K562 (cell line): ENCODE results near the gene COX5A. TPM values are rescaled to one million over a fixed set of nuclear protein-coding genes. Genes with fewer than 3 reads are reported as not detected.

ENCODE experiments used
- CEBPG ChIP-seq, 3 experiments: fragments of 200-800 bp in 1 of 3; sonication (Bioruptor generic) in 1 of 3; sonication (generic) in 1 of 3; formaldehyde crosslinking in 1 of 3; IDR thresholded peaks in 2 of 3; conservative IDR thresholded peaks in 1 of 3; 2 replicates each; pipeline versions ENCODE4 v1.6.1 to v1.8.0; 2016 to 2022; ENCODE audit warnings: missing compliant biosample characterization in 2 of 3, missing genetic modification characterization in 2 of 3, mild to moderate bottlenecking in 1 of 3, missing genetic modification reagents in 1 of 3
- ESRRA ChIP-seq: fragments of 450-650 bp; IDR thresholded peaks from 2 replicates; pipeline ENCODE4 v1.6.1; 2014; ENCODE audit warnings: low read depth, mild to moderate bottlenecking, moderate library complexity, borderline replicate concordance
- GABPA ChIP-seq: fragments of 200-800 bp; sonication (Bioruptor generic); conservative IDR thresholded peaks from 2 replicates; pipeline ENCODE4 v1.6.1; 2016; ENCODE audit warnings: low read depth, missing genetic modification characterization, missing compliant biosample characterization
- HDAC3 ChIP-seq: fragments of 450-650 bp; IDR thresholded peaks from 2 replicates; pipeline ENCODE4 v1.6.1; 2018; ENCODE audit warnings: borderline replicate concordance, mild to moderate bottlenecking, moderate library complexity; ENCODE audit not compliant: partially characterized antibody
- PML ChIP-seq: IDR thresholded peaks from 2 replicates; pipeline ENCODE4 v1.6.1; 2012; ENCODE audit warnings: low read length, inconsistent platforms
- polyA plus RNA-seq, 8 experiments: library from polyadenylated mRNA; depleted of rRNA in 4 of 8; stranded (reverse) in 5 of 8; unstranded in 3 of 8; fragments of >200 nt; fragmentation: Nextera tagmentation in 2 of 8; fragmentation: Illumina TruSeq in 1 of 8; extraction: Ambion mirVana in 2 of 8; extraction: Trizol in 1 of 8; gene quantifications; 2 replicates each; pipeline versions ENCODE4 v1.2.1 to v1.2.3, GENCODE V29; 2011 to 2014; ENCODE audit warnings: inconsistent platforms in 1 of 8, missing spikeins in 1 of 8
- total RNA-seq, 7 experiments: library from RNA; depleted of rRNA in 6 of 7; stranded (reverse); fragments of >200 nt in 6 of 7; fragmentation: Illumina TruSeq in 2 of 7; extraction: Trizol in 2 of 7; gene quantifications; 2 replicates each; pipeline versions ENCODE4 v1.2.1 to v1.2.3, GENCODE V29; 2011 to 2021; ENCODE audit warnings: low replicate concordance in 1 of 7
- TF ChIP-seq, protein P1 (sequence below): fragments of 450-650 bp; formaldehyde crosslinking; IDR thresholded peaks from 2 replicates; pipeline ENCODE4 v1.4.0; 2020; ENCODE audit warnings: mild to moderate bottlenecking
- TF ChIP-seq, protein P2 (sequence below): fragments of 450-650 bp; IDR thresholded peaks from 2 replicates; pipeline ENCODE4 v1.6.1; 2017; ENCODE audit warnings: mild to moderate bottlenecking, moderate library complexity

Gene COX5A
- total and polyA plus RNA-seq, 9 of the 15 experiments (the other 6 are each of a cell fraction or from before 2014, with no cell fraction given): 86.8 to 553 (median 371) TPM

DNA sequence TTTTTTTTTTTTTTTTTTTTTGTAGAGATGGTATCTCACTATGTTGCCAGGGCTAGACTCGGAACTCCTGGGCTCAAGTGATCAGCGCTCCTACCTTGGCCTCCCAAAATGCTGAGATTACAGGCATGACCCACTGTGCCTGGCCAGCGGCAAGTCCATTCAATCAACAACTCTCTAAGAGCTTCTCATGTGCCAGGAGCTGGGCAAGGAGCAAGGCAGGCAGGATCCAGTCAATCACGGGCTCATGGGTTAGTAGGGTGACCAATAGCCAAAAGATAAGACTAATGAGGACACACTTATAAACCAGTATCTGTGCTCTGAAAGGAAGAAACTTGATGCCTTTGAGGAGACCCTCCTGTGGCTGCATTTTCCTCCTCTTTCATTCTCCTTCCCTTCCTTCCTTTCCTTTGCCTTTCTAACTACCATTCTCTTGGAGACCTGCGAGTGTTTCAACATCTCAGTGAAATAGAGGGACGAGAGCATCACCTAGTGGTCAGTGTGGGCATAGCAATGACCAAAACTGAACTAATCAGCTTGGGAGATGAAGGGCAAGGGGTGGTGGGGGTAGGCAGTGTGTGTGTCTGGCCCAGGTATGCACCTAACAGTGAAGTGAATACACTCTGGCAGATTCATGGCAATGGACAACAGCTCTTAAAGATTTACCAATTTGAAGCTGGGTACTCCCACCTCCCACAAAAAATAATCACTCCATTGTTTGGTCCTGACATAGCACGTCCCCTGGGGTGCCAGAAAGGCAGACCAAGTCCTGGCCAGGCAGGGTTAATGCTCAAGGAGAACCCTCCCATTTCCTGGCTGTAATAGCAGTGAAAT, 12.4 kb upstream of the COX5A start (continued):
- no peak for TF ChIP-seq GABPA
- TF ChIP-seq, protein P1, sequence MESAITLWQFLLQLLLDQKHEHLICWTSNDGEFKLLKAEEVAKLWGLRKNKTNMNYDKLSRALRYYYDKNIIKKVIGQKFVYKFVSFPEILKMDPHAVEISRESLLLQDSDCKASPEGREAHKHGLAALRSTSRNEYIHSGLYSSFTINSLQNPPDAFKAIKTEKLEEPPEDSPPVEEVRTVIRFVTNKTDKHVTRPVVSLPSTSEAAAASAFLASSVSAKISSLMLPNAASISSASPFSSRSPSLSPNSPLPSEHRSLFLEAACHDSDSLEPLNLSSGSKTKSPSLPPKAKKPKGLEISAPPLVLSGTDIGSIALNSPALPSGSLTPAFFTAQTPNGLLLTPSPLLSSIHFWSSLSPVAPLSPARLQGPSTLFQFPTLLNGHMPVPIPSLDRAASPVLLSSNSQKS (CRISPR knock-in tag): no peak
- TF ChIP-seq, protein P2, sequence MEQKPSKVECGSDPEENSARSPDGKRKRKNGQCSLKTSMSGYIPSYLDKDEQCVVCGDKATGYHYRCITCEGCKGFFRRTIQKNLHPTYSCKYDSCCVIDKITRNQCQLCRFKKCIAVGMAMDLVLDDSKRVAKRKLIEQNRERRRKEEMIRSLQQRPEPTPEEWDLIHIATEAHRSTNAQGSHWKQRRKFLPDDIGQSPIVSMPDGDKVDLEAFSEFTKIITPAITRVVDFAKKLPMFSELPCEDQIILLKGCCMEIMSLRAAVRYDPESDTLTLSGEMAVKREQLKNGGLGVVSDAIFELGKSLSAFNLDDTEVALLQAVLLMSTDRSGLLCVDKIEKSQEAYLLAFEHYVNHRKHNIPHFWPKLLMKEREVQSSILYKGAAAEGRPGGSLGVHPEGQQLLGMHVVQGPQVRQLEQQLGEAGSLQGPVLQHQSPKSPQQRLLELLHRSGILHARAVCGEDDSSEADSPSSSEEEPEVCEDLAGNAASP: no peak
- 0 out of 2 replicates have a peak, but pooled peaks have one; percentile 23 for TF ChIP-seq ESRRA
- no peak for TF ChIP-seq PML
- no peak for TF ChIP-seq HDAC3
- peak; percentile 88 for TF ChIP-seq CEBPG (CRISPR knock-in tag; IDR thresholded peaks at IDR 0.05)
- peak; percentile 64 to 84 for TF ChIP-seq CEBPG (tag; conservative IDR thresholded peaks at IDR 0.05 in 1 of 2, IDR thresholded peaks at IDR 0.05 in 1 of 2)
- TF ChIP-seq, all 486 proteins: peak for 34
